ENCODE measurements around the gene JAK2. TPM values are rescaled to one million over a fixed set of nuclear protein-coding genes. Genes with fewer than 3 reads are reported as not detected.

Gene JAK2
- polyA plus RNA-seq, 1 donor (not counting 4 experiments of a cell fraction or from before 2014, with no cell fraction given), result 5.4 TPM

GRCh38 chr9:4973246-4973645, 11.8 kb upstream of the JAK2 start:
- Histone ChIP-seq H3K27me3 (ENCODE audit: control insufficient read depth, extremely low read depth, insufficient read depth, low read length) (no peaks in the 10 kb centered on the region), H3K79me2 (ENCODE audit: control insufficient read depth, insufficient read depth, low read length) (no peaks in the 10 kb centered on the region), H3K36me3 (ENCODE audit: control insufficient read depth in 2 of 2, extremely low read depth in 1 of 2, insufficient read depth in 2 of 2, low read length in 2 of 2) (no peaks in the 10 kb centered on the region), H2AFZ (ENCODE audit: control insufficient read depth, low read length) (no peak overlapping the region), H3K4me2 (ENCODE audit: control insufficient read depth, extremely low read depth, insufficient read depth, low read depth, low read length) (no peak overlapping the region), H4K20me1 (ENCODE audit: control insufficient read depth, extremely low read depth, insufficient read depth, low read length) (no peaks in the 10 kb centered on the region), H3K4me1 (ENCODE audit: control insufficient read depth, extremely low read depth, insufficient read depth, low read length) (no peaks in the 10 kb centered on the region), H3K9ac (ENCODE audit: control insufficient read depth, extremely low read depth, insufficient read depth, low read length) (no peak overlapping the region), H3K4me3 (ENCODE audit: control insufficient read depth in 2 of 3, extremely low read depth in 1 of 3, insufficient read depth in 2 of 3, low read depth in 1 of 3, low read length in 3 of 3) (no peak overlapping the region), H3K27ac (ENCODE audit: control insufficient read depth, insufficient read depth, low read length) (no peak overlapping the region), H3K9me3 (ENCODE audit: control insufficient read depth, low read depth, low read length) (no peaks in the 10 kb centered on the region), H3K9me1 (ENCODE audit: control insufficient read depth, extremely low read depth, insufficient read depth, low read length) (no peaks in the 10 kb centered on the region)
- no peak for FAIRE-seq
- DNase-seq (ENCODE audit: low read depth, low spot score), result no peak
- dilution Hi-C loops (cut with MboI; ENCODE audit: extremely low pct_ligation_motif_present, low sequenced_read_pairs), result no loop called here
- TF ChIP-seq EZH2 (IDR thresholded peaks at IDR 0.05; ENCODE audit: low read length), result no peak
- TF ChIP-seq CTCF (optimal IDR thresholded peaks at IDR 0.05 in 1 of 3, IDR thresholded peaks at IDR 0.05 in 1 of 3, conservative IDR thresholded peaks at IDR 0.05 in 1 of 3; ENCODE audit: extremely low read depth in 1 of 3, insufficient read depth in 2 of 3, low read length in 3 of 3), result no peak

- Histone ChIP-seq H3K4me3 (ENCODE audit: control insufficient read depth in 2 of 3, extremely low read depth in 1 of 3, insufficient read depth in 2 of 3, low read depth in 1 of 3, low read length in 3 of 3) (no peak overlapping the region), H3K9ac (ENCODE audit: control insufficient read depth, extremely low read depth, insufficient read depth, low read length) (no peak overlapping the region), H3K36me3 (ENCODE audit: control insufficient read depth in 2 of 2, extremely low read depth in 1 of 2, insufficient read depth in 2 of 2, low read length in 2 of 2) (no peaks in the 10 kb centered on the region), H2AFZ (ENCODE audit: control insufficient read depth, low read length) (no peak overlapping the region), H3K27ac (ENCODE audit: control insufficient read depth, insufficient read depth, low read length) (no peak overlapping the region), H3K27me3 (ENCODE audit: control insufficient read depth, extremely low read depth, insufficient read depth, low read length) (no peaks in the 10 kb centered on the region), H3K4me2 (ENCODE audit: control insufficient read depth, extremely low read depth, insufficient read depth, low read depth, low read length) (no peak overlapping the region), H3K79me2 (ENCODE audit: control insufficient read depth, insufficient read depth, low read length) (no peaks in the 10 kb centered on the region), H3K9me3 (ENCODE audit: control insufficient read depth, low read depth, low read length) (no peaks in the 10 kb centered on the region), H3K4me1 (ENCODE audit: control insufficient read depth, extremely low read depth, insufficient read depth, low read length) (no peaks in the 10 kb centered on the region), H4K20me1 (ENCODE audit: control insufficient read depth, extremely low read depth, insufficient read depth, low read length) (no peaks in the 10 kb centered on the region), H3K9me1 (ENCODE audit: control insufficient read depth, extremely low read depth, insufficient read depth, low read length) (no peaks in the 10 kb centered on the region)
- TF ChIP-seq EZH2 (IDR thresholded peaks at IDR 0.05; ENCODE audit: low read length), result no peak
- no peak for TF ChIP-seq CTCF (optimal IDR thresholded peaks at IDR 0.05 in 1 of 3, IDR thresholded peaks at IDR 0.05 in 1 of 3, conservative IDR thresholded peaks at IDR 0.05 in 1 of 3; ENCODE audit: extremely low read depth in 1 of 3, insufficient read depth in 2 of 3, low read length in 3 of 3)
- DNase-seq (ENCODE audit: low read depth, low spot score) (no peak), FAIRE-seq (no peak)
- dilution Hi-C loops (cut with MboI; ENCODE audit: extremely low pct_ligation_motif_present, low sequenced_read_pairs), result no loop called here
Observed at GRCh38 chr9:4973902-4974301, 11.2 kb upstream of the JAK2 start.

Data from keratinocyte (primary cell).